ENCODE data around the gene MAML3. TPM values are rescaled to one million over a fixed set of nuclear protein-coding genes. Genes with fewer than 3 reads are reported as not detected.

MAML3 gene
- total RNA-seq, 1 experiment from 2014 or later, result 20.8 TPM

- no peaks in the 10 kb centered on the region for H3K36me3 ChIP-seq (ENCODE audit: insufficient read depth, low read length)
- no peak overlapping the region for H3K4me2 ChIP-seq (ENCODE audit: low read depth, low read length, poor library complexity, severe bottlenecking)
- no peak overlapping the region for H2AFZ ChIP-seq (ENCODE audit: low read length)
- no peak for DNase-seq
- 0 out of 2 replicates have a peak overlapping the region, but pooled peaks have one; percentile 12 for H3K27ac ChIP-seq (ENCODE audit: low read length)
- no peaks in the 10 kb centered on the region for H3K27me3 ChIP-seq (ENCODE audit: low read length)
- no peaks in the 10 kb centered on the region for H4K20me1 ChIP-seq (ENCODE audit: insufficient read depth, low read depth, low read length)
- no peaks in the 10 kb centered on the region for H3K9me2 ChIP-seq (replicated peaks; ENCODE audit: insufficient read depth, low read length)
- H3K79me2 ChIP-seq (ENCODE audit: low read length), result peaks cover 46% of the 10 kb centered on the region; the same call in 1 of the 2 replicates
- peaks cover 80% of the 10 kb centered on the region for H3K4me1 ChIP-seq (ENCODE audit: low read length)
- H3K9me3 ChIP-seq (ENCODE audit: low read length), result no peaks in the 10 kb centered on the region
- H3K4me3 ChIP-seq (ENCODE audit: low read length), result no peak overlapping the region
- no peak overlapping the region for H3K9ac ChIP-seq (ENCODE audit: low read length)
Observed at GRCh38 chr4:139851639-139852038, 302.3 kb downstream of the MAML3 start.

GRCh38 chr4:139851133-139851532, 302.9 kb downstream of the MAML3 start:
- H3K27me3 ChIP-seq (ENCODE audit: low read length), result no peaks in the 10 kb centered on the region
- H3K9me3 ChIP-seq (ENCODE audit: low read length), result no peaks in the 10 kb centered on the region
- no peak overlapping the region for H3K9ac ChIP-seq (ENCODE audit: low read length)
- H3K4me3 ChIP-seq (ENCODE audit: low read length), result no peak overlapping the region
- H3K4me2 ChIP-seq (ENCODE audit: low read depth, low read length, poor library complexity, severe bottlenecking), result peak overlapping the region; percentile 8
- peak overlapping the region; percentile 12; the same call in 1 of the 2 replicates for H3K27ac ChIP-seq (ENCODE audit: low read length)
- DNase-seq, result peak; percentile 56
- H2AFZ ChIP-seq (ENCODE audit: low read length), result no peak overlapping the region
- peaks cover 80% of the 10 kb centered on the region for H3K4me1 ChIP-seq (ENCODE audit: low read length)
- no peaks in the 10 kb centered on the region for H3K36me3 ChIP-seq (ENCODE audit: insufficient read depth, low read length)
- H4K20me1 ChIP-seq (ENCODE audit: insufficient read depth, low read depth, low read length), result no peaks in the 10 kb centered on the region
- H3K79me2 ChIP-seq (ENCODE audit: low read length), result peaks cover 41% of the 10 kb centered on the region; the same call in 1 of the 2 replicates
- no peaks in the 10 kb centered on the region for H3K9me2 ChIP-seq (replicated peaks; ENCODE audit: insufficient read depth, low read length)

GRCh38 chr4:139849219-139849618, 304.8 kb downstream of the MAML3 start:
- H3K4me1 ChIP-seq (ENCODE audit: low read length), result peaks cover 78% of the 10 kb centered on the region
- no peaks in the 10 kb centered on the region for H4K20me1 ChIP-seq (ENCODE audit: insufficient read depth, low read depth, low read length)
- H2AFZ ChIP-seq (ENCODE audit: low read length), result no peak overlapping the region
- H3K27me3 ChIP-seq (ENCODE audit: low read length), result no peaks in the 10 kb centered on the region
- no peak overlapping the region for H3K4me3 ChIP-seq (ENCODE audit: low read length)
- H3K9me3 ChIP-seq (ENCODE audit: low read length), result no peaks in the 10 kb centered on the region
- H3K4me2 ChIP-seq (ENCODE audit: low read depth, low read length, poor library complexity, severe bottlenecking), result peak overlapping the region; percentile 24
- H3K36me3 ChIP-seq (ENCODE audit: insufficient read depth, low read length), result no peaks in the 10 kb centered on the region
- H3K79me2 ChIP-seq (ENCODE audit: low read length), result peaks cover 36% of the 10 kb centered on the region; the same call in 1 of the 2 replicates
- H3K9ac ChIP-seq (ENCODE audit: low read length), result no peak overlapping the region
- DNase-seq, result no peak
- H3K27ac ChIP-seq (ENCODE audit: low read length), result peak overlapping the region; percentile 40
- H3K9me2 ChIP-seq (replicated peaks; ENCODE audit: insufficient read depth, low read length), result no peaks in the 10 kb centered on the region

- H4K20me1 ChIP-seq (ENCODE audit: insufficient read depth, low read depth, low read length), result no peaks in the 10 kb centered on the region
- H3K9ac ChIP-seq (ENCODE audit: low read length), result no peak overlapping the region
- no peaks in the 10 kb centered on the region for H3K27me3 ChIP-seq (ENCODE audit: low read length)
- H2AFZ ChIP-seq (ENCODE audit: low read length), result no peak overlapping the region
- no peak for DNase-seq
- H3K4me3 ChIP-seq (ENCODE audit: low read length), result no peak overlapping the region
- no peak overlapping the region for H3K4me2 ChIP-seq (ENCODE audit: low read depth, low read length, poor library complexity, severe bottlenecking)
- H3K9me3 ChIP-seq (ENCODE audit: low read length), result no peaks in the 10 kb centered on the region
- no peak overlapping the region for H3K27ac ChIP-seq (ENCODE audit: low read length)
- H3K4me1 ChIP-seq (ENCODE audit: low read length), result peaks cover 76% of the 10 kb centered on the region
- H3K79me2 ChIP-seq (ENCODE audit: low read length), result peaks cover 47% of the 10 kb centered on the region; the same call in 1 of the 2 replicates
- H3K9me2 ChIP-seq (replicated peaks; ENCODE audit: insufficient read depth, low read length), result no peaks in the 10 kb centered on the region
- H3K36me3 ChIP-seq (ENCODE audit: insufficient read depth, low read length), result no peaks in the 10 kb centered on the region
Observed at GRCh38 chr4:139848028-139848427, 306.0 kb downstream of the MAML3 start.

- Histone ChIP-seq H3K27me3 (ENCODE audit: low read length) (no peaks in the 10 kb centered on the region), H3K4me2 (ENCODE audit: low read depth, low read length, poor library complexity, severe bottlenecking) (no peak overlapping the region), H4K20me1 (ENCODE audit: insufficient read depth, low read depth, low read length) (no peaks in the 10 kb centered on the region), H3K27ac (ENCODE audit: low read length) (no peak overlapping the region), H3K36me3 (ENCODE audit: insufficient read depth, low read length) (no peaks in the 10 kb centered on the region), H3K4me3 (ENCODE audit: low read length) (no peak overlapping the region), H3K79me2 (ENCODE audit: low read length) (peaks cover 48% of the 10 kb centered on the region; the same call in 1 of the 2 replicates), H2AFZ (ENCODE audit: low read length) (no peak overlapping the region), H3K9me3 (ENCODE audit: low read length) (no peaks in the 10 kb centered on the region), H3K4me1 (ENCODE audit: low read length) (peaks cover 75% of the 10 kb centered on the region), H3K9ac (ENCODE audit: low read length) (no peak overlapping the region), H3K9me2 (replicated peaks; ENCODE audit: insufficient read depth, low read length) (no peaks in the 10 kb centered on the region)
- DNase-seq, result no peak
Observed at GRCh38 chr4:139847602-139848001, 306.4 kb downstream of the MAML3 start.

- Histone ChIP-seq H3K9me3 (ENCODE audit: low read length) (no peaks in the 10 kb centered on the region), H3K9me2 (replicated peaks; ENCODE audit: insufficient read depth, low read length) (no peaks in the 10 kb centered on the region), H3K27me3 (ENCODE audit: low read length) (no peaks in the 10 kb centered on the region), H2AFZ (ENCODE audit: low read length) (no peak overlapping the region), H3K4me2 (ENCODE audit: low read depth, low read length, poor library complexity, severe bottlenecking) (peak overlapping the region; percentile 12), H3K4me1 (ENCODE audit: low read length) (peaks cover 77% of the 10 kb centered on the region), H4K20me1 (ENCODE audit: insufficient read depth, low read depth, low read length) (no peaks in the 10 kb centered on the region), H3K79me2 (ENCODE audit: low read length) (peaks cover 53% of the 10 kb centered on the region; the same call in 1 of the 2 replicates), H3K36me3 (ENCODE audit: insufficient read depth, low read length) (no peaks in the 10 kb centered on the region), H3K4me3 (ENCODE audit: low read length) (no peak overlapping the region), H3K9ac (ENCODE audit: low read length) (no peak overlapping the region), H3K27ac (ENCODE audit: low read length) (peak overlapping the region; percentile 79)
- no peak for DNase-seq
Observed at GRCh38 chr4:139846766-139847165, 307.2 kb downstream of the MAML3 start.

GRCh38 chr4:139845453-139846093, 308.4 kb downstream of the MAML3 start:
- Histone ChIP-seq H3K9me3 (ENCODE audit: low read length) (no peaks in the 10 kb centered on the region), H3K9ac (ENCODE audit: low read length) (peak overlapping the region; percentile 12; the same call in 1 of the 2 replicates), H3K4me2 (ENCODE audit: low read depth, low read length, poor library complexity, severe bottlenecking) (peak overlapping the region; percentile 52), H3K4me3 (ENCODE audit: low read length) (peak overlapping the region; percentile 10; the same call in 1 of the 2 replicates), H3K36me3 (ENCODE audit: insufficient read depth, low read length) (no peaks in the 10 kb centered on the region), H2AFZ (ENCODE audit: low read length) (no peak overlapping the region), H3K27ac (ENCODE audit: low read length) (peak overlapping the region; percentile 79), H3K9me2 (replicated peaks; ENCODE audit: insufficient read depth, low read length) (no peaks in the 10 kb centered on the region), H3K79me2 (ENCODE audit: low read length) (peaks cover 59% of the 10 kb centered on the region), H4K20me1 (ENCODE audit: insufficient read depth, low read depth, low read length) (no peaks in the 10 kb centered on the region), H3K27me3 (ENCODE audit: low read length) (no peaks in the 10 kb centered on the region), H3K4me1 (ENCODE audit: low read length) (peaks cover 75% of the 10 kb centered on the region)
- no peak for DNase-seq

- Histone ChIP-seq H3K4me3 (ENCODE audit: low read length) (no peak overlapping the region), H3K79me2 (ENCODE audit: low read length) (peaks cover 57% of the 10 kb centered on the region), H3K4me2 (ENCODE audit: low read depth, low read length, poor library complexity, severe bottlenecking) (no peak overlapping the region), H3K36me3 (ENCODE audit: insufficient read depth, low read length) (no peaks in the 10 kb centered on the region), H3K4me1 (ENCODE audit: low read length) (peaks cover 65% of the 10 kb centered on the region), H2AFZ (ENCODE audit: low read length) (no peak overlapping the region), H3K9ac (ENCODE audit: low read length) (no peak overlapping the region), H3K9me2 (replicated peaks; ENCODE audit: insufficient read depth, low read length) (no peaks in the 10 kb centered on the region), H3K27me3 (ENCODE audit: low read length) (no peaks in the 10 kb centered on the region), H4K20me1 (ENCODE audit: insufficient read depth, low read depth, low read length) (no peaks in the 10 kb centered on the region), H3K27ac (ENCODE audit: low read length) (peak overlapping the region; percentile 79), H3K9me3 (ENCODE audit: low read length) (no peaks in the 10 kb centered on the region)
- DNase-seq, result no peak
Observed at GRCh38 chr4:139844459-139845036, 309.4 kb downstream of the MAML3 start.

Data from Karpas-422 (cell line).